Smooth muscle cell of the pulmonary artery (primary cell): ENCODE results near the gene CCDC77. TPM values are rescaled to one million over a fixed set of nuclear protein-coding genes. Genes with fewer than 3 reads are reported as not detected.

Source experiments
- total RNA-seq: library from RNA; depleted of rRNA; stranded (reverse); fragments of >200 nt; gene quantifications from 2 replicates; pipeline ENCODE4 v1.2.3, GENCODE V29; 2014

Gene CCDC77
- total RNA-seq, result 3.9 and 7.0 TPM in 2 replicates

DNA sequence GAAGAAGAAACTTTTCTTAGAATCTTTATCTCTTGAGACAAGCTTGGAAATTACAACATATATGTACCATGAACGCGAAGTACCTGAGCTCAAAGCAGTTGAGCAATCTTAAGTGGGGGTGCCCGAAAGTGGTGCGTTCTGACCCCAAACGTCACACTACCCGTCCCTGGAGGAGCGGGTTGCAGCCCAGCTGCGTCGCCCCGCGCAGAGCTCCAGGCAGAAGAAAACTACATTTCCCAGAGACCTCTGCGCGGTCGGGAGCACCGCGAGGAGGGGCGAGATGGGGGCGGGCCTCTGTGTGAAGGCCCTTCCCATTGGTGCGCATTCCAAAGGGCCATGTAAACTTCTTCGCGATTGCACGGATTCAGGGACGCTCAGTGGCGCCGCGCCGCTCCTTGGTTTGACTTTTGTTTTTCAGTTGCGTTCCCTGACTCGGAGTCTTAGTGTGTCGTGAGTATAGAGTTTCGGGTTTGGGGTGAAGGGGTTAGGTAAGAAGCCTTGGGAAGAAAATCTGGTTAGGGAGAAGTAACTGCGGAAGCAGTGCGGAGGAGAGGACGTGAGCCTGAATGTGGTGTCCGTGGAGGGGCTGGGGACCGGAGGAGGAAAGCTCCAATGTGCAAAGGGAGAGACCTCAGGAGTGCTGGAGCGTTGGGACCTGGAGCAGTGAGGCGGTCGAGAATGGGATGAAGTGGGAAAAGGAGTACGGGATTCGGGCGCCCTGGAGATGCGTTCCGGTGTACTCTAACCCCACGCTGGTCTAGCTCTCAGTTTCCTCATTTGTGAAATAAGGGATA lies at the start of gene CCDC77:
Gene CCDC77 (plus strand): TSS at position 410 of the 794 bp plus-strand sequence. CDS start 7,740 bp downstream, outside the sequence.

DNA sequence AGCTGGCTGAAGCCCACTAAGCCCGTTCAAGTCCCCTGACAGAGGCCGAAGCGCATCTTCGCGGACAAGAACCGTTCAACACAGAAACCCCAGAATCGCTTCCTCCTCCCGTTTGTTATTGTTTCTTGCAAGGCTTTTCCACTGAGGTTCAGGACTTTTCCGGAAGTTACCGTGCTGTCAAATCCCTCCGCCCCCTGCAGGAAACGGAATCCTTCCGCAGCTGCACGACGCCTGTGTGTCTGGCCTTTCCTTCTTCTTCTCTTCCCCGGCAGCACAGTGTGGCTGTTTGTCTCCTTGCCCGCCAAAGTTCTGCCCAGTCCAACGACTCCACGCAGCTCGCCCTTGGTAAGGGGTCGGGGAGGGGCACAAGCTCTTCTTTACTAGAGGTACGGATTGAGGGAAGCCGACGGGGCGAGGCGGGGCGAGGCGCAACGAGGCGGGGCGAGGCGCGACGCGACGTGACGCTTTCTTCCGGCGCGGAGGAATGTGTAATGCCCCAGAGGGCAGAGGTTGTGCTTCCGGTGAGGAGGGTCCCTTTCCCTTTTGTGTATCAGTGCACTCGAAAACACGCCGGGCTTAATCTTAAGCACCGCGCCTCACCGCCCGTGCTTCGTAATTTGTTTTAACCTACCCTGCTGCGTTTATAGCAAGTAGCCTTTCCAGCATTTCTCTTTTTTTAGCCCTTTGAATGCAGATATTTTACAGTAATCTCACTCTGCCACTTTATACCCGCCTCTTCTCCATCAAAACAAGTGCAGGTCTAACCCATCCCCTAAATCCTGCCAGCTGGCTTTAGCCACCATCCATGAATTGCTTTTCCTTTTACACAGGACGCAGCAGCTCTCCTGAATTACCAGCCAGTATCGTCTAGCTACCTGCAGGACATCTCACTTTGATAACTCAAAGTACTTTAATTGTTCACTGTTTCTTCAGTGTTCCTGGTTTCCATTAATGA lies 12.0 kb upstream of the CCDC77 start, which contains the start of gene KDM5A:
Gene KDM5A (minus strand): TSS at position 179 of the 955 bp plus-strand sequence. CDS start 229 bp downstream, outside the sequence.

DNA sequence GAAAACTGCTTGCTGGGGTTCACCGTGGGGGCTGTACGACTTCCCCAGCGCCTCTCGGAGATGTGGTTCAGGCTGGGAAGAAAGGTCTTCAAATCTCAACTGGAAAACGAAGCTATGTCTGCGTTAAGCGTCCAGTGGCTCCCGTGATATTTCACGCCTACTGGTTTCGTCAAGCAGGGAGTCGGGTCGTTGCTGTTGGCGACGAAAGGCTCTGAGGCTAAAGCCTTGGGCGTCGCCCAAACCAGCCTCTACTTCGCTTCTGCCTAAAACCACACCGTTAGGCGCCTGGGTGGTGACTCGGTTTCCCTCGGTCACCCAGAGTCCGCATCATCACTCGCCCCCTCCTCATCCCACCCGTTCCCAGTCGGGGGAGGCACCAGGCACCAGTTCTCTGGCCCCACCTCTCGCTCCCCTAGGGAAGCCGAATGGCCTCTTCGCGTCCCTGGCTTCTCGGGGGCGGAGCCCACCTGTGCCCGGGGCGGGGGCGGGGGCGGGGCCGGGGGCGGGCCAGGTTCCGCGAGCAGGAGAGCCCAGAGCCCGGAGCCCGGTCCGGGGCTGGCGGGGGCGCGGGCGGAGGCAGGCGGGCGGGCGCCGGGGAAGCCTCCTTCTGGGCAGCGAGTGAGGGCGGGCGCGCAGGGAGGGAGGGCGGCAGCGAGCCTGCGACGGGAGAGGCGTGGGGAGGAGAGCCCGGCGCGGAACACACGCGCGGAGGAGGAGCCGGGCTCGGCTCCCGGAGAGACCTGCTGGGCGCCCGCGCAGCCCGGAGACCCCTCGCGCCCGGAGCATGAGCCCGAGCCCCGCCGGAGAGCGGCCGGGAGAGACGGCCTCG lies 58.2 kb downstream of the CCDC77 start, which contains the start of gene B4GALNT3:
Gene B4GALNT3 (plus strand): TSS at position 510 of the 829 bp plus-strand sequence. CDS start 438 bp downstream, outside the sequence.

Other genes starting within 250 kb of the CCDC77 start
- not detected in 2 replicates for gene SLC6A12, start 187.5 kb upstream of the CCDC77 start, total RNA-seq
- gene SLC6A13, start 138.8 kb upstream of the CCDC77 start, total RNA-seq, result 0.30 TPM in 1 of 2 replicates, not detected in the other
- 60.0 and 67.2 TPM in 2 replicates for gene KDM5A, start 12.3 kb upstream of the CCDC77 start, total RNA-seq
- gene B4GALNT3, start 58.3 kb downstream of the CCDC77 start, total RNA-seq, result 0.13 and 0.36 TPM in 2 replicates